ENCODE measurements around the gene GPC5. TPM values are rescaled to one million over a fixed set of nuclear protein-coding genes. Genes with fewer than 3 reads are reported as not detected.

GPC5 gene
- total and polyA plus RNA-seq, 2 of the 13 experiments (the other 11 are each of a cell fraction or from before 2014, with no cell fraction given): 0.02 to 0.07 TPM

DNA sequence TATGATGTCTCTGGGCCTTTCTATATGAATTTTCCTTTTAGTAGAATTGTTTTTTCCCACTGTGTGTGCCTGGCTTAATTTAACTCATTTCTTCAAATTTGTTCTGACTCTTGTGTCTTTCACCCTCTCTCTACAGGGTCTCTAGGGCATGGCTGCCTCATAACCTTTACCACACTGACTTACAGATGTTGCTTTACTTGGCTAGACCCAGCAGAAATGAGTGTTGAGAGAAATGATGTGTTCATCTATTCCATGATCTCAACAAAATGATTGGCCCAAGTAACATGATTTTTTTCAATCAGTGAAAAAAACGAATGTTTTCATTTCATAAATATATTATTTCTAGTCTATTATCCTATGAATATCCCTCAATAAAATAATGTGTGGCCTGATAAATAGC is 195.0 kb downstream of the GPC5 start:
- Histone ChIP-seq H3K9ac (ENCODE audit: insufficient read depth, low read depth, low read length) (no peak overlapping the region), H3K4me1 (ENCODE audit: insufficient read depth, low read length) (no peaks in the 10 kb centered on the region), H3K4me2 (ENCODE audit: low read depth, low read length) (no peak overlapping the region), H3K4me3 (replicated peaks in 1 of 3; ENCODE audit: insufficient read depth in 1 of 3, low read depth in 2 of 3, low read length in 3 of 3) (no peak overlapping the region), H3K27me3 (ENCODE audit: control insufficient read depth in 1 of 2, insufficient read depth in 2 of 2, low read length in 2 of 2) (no peaks in the 10 kb centered on the region), H3K36me3 (replicated peaks in 1 of 2; ENCODE audit: control insufficient read depth in 1 of 2, insufficient read depth in 2 of 2, low read length in 2 of 2) (no peaks in the 10 kb centered on the region), H3K27ac (ENCODE audit: extremely low read length, insufficient read depth, low read length) (no peak overlapping the region), H3K79me2 (ENCODE audit: insufficient read depth, low read length) (no peaks in the 10 kb centered on the region), H4K20me1 (ENCODE audit: insufficient read depth, low read length) (no peaks in the 10 kb centered on the region), H2AFZ (ENCODE audit: low read length) (no peak overlapping the region), H3K9me3 (ENCODE audit: low read length) (no peaks in the 10 kb centered on the region)
- ATAC-seq: no peak
- in situ Hi-C loops (cut with HindIII; ENCODE audit: extremely low pct_ligation_motif_present, low pct_unique_long_range_greater_than_20kb) (no loop called here), intact Hi-C loops (cut with micrococcal nuclease; ENCODE audit: unreplicated experiment) (no loop called here)
- WGBS (ENCODE audit: low lambda C conversion rate): 0% methylated on average over 1 of the region's 1 CpG
- DNase-seq (ENCODE audit: low spot score): no peak
- ChIA-PET CTCF (ENCODE audit: low intra/inter-chr PET ratio, low total read pairs) (no interaction called here), POLR2A (no interaction called here)
- no TSS peak for BruUV-seq (replicated peaks)
- no peak for FAIRE-seq
- TF ChIP-seq PTBP1 (IDR thresholded peaks at IDR 0.05; ENCODE audit: low read depth, low read length, poor library complexity, severe bottlenecking) (no peak), ZNF234 (CRISPR knock-in tag; conservative IDR thresholded peaks at IDR 0.05) (no peak), TEAD3 (CRISPR knock-in tag; optimal IDR thresholded peaks at IDR 0.05; ENCODE audit: borderline replicate concordance) (no peak), GABPA (IDR thresholded peaks at IDR 0.05; ENCODE audit: low read depth, low read length) (no peak), GABPA (CRISPR knock-in tag; IDR thresholded peaks at IDR 0.05; ENCODE audit: low read depth) (no peak), SCMH1 (CRISPR knock-in tag; IDR thresholded peaks at IDR 0.05; ENCODE audit: borderline replicate concordance) (no peak), SKIL (CRISPR knock-in tag; IDR thresholded peaks at IDR 0.05; ENCODE audit: borderline replicate concordance) (no peak), BRF2 (CRISPR knock-in tag; IDR thresholded peaks at IDR 0.05) (no peak), ZNF10 (CRISPR knock-in tag; IDR thresholded peaks at IDR 0.05; ENCODE audit: borderline replicate concordance, low read depth) (no peak), NFRKB (IDR thresholded peaks at IDR 0.05) (no peak), GLMP (CRISPR knock-in tag; IDR thresholded peaks at IDR 0.05; ENCODE audit: borderline replicate concordance) (no peak), ZFP41 (CRISPR knock-in tag; IDR thresholded peaks at IDR 0.05; ENCODE audit: borderline replicate concordance) (no peak)

Measured in HepG2 (cell line).